WTC11 (cell line): ENCODE results near the gene ZC3H12D. TPM values are rescaled to one million over a fixed set of nuclear protein-coding genes. Genes with fewer than 3 reads are reported as not detected.

Source experiments
- ATAC-seq: fragments of 200-7000 bp; cut with Tn5 transposase; 2 replicates; pipeline ENCODE4 v1.10.0; 2021; ENCODE audit warnings: mild to moderate bottlenecking, moderate library complexity
- CTCF ChIA-PET: fragments of 300-600 bp; sonication (Branson Sonifier 250); formaldehyde crosslinking; loops from one replicate; lab custom pipeline; 2021; ENCODE audit warnings: antibody characterized with exemption; lab: Charles Lee
- POLR2A ChIA-PET: fragments of 350-600 bp; sonication (Branson Sonifier 250); formaldehyde crosslinking; loops from one replicate; lab custom pipeline; 2021; ENCODE audit warnings: antibody characterized with exemption; lab: Charles Lee
- DNase-seq: peaks from one replicate; pipeline ENCODE4 v3.0.0; 2021; ENCODE audit warnings: low spot score
- H3K27ac Mint-ChIP-seq: 2 replicates; pipeline ENCODE4 v1.8.0; 2021; ENCODE audit warnings: mixed read lengths
- H3K27me3 Mint-ChIP-seq: 2 replicates; pipeline ENCODE4 v1.8.0; 2021; ENCODE audit warnings: low read depth, mild to moderate bottlenecking, moderate library complexity, mixed read lengths
- H3K36me3 Mint-ChIP-seq: 2 replicates; pipeline ENCODE4 v1.8.0; 2021; ENCODE audit warnings: mixed read lengths
- H3K4me1 Mint-ChIP-seq: 2 replicates; pipeline ENCODE4 v1.8.0; 2022; ENCODE audit warnings: mixed read lengths
- H3K4me3 Mint-ChIP-seq: 2 replicates; pipeline ENCODE4 v1.8.0; 2021; ENCODE audit warnings: mild to moderate bottlenecking, moderate library complexity, mixed read lengths
- H3K9me3 Mint-ChIP-seq: 2 replicates; pipeline ENCODE4 v1.8.0; 2021; ENCODE audit warnings: mixed read lengths
- ATF1 ChIP-seq: sonication (generic); formaldehyde crosslinking; IDR thresholded peaks from 2 replicates; pipeline ENCODE4 v1.8.1; 2023; ENCODE audit warnings: mild to moderate bottlenecking, moderate library complexity, missing genetic modification reagents
- ATF2 ChIP-seq: sonication (generic); formaldehyde crosslinking; IDR thresholded peaks from 2 replicates; pipeline ENCODE4 v1.8.1; 2022; ENCODE audit warnings: low read depth, missing genetic modification reagents, borderline replicate concordance
- CBFB ChIP-seq: sonication (generic); formaldehyde crosslinking; IDR thresholded peaks from 2 replicates; pipeline ENCODE4 v1.8.1; 2022; ENCODE audit warnings: mild to moderate bottlenecking, low read depth, missing genetic modification reagents
- E2F1 ChIP-seq: sonication (generic); formaldehyde crosslinking; IDR thresholded peaks from 2 replicates; pipeline ENCODE4 v1.8.0; 2022; ENCODE audit warnings: mild to moderate bottlenecking, missing genetic modification reagents
- ELF4 ChIP-seq: sonication (generic); formaldehyde crosslinking; IDR thresholded peaks from 2 replicates; pipeline ENCODE4 v1.8.1; 2022; ENCODE audit warnings: low read depth, mild to moderate bottlenecking, moderate library complexity, missing genetic modification reagents
- EMX1 ChIP-seq: fragments of 250-450 bp; sonication (Bioruptor Pico); IDR thresholded peaks from 2 replicates; pipeline ENCODE4 v1.8.0; 2021; ENCODE audit warnings: mild to moderate bottlenecking
- GRHL2 ChIP-seq: fragments of 250-450 bp; sonication (Bioruptor Pico); IDR thresholded peaks from 2 replicates; pipeline ENCODE4 v1.8.0; 2022; ENCODE audit warnings: mild to moderate bottlenecking, moderate library complexity; ENCODE audit not compliant: insufficient replicate concordance, severe bottlenecking
- HMGA2 ChIP-seq: fragments of 250-450 bp; sonication (Bioruptor Pico); IDR thresholded peaks from 2 replicates; pipeline ENCODE4 v1.4.0; 2021; ENCODE audit warnings: mild to moderate bottlenecking, moderate library complexity
- JUN ChIP-seq: sonication (generic); formaldehyde crosslinking; IDR thresholded peaks from 2 replicates; pipeline ENCODE4 v1.8.0; 2023; ENCODE audit warnings: mild to moderate bottlenecking, missing genetic modification reagents
- MYBL2 ChIP-seq: sonication (generic); formaldehyde crosslinking; IDR thresholded peaks from 2 replicates; pipeline ENCODE4 v1.8.1; 2023; ENCODE audit warnings: mild to moderate bottlenecking, moderate library complexity, missing genetic modification reagents
- OVOL2 ChIP-seq: fragments of 250-450 bp; sonication (Bioruptor Pico); IDR thresholded peaks from 2 replicates; pipeline ENCODE4 v1.9.0; 2021; ENCODE audit warnings: mild to moderate bottlenecking, borderline replicate concordance
- PRRX2 ChIP-seq: fragments of 250-450 bp; sonication (Bioruptor Pico); IDR thresholded peaks from 2 replicates; pipeline ENCODE4 v1.8.0; 2021; ENCODE audit warnings: mild to moderate bottlenecking
- SOX15 ChIP-seq: fragments of 250-450 bp; sonication (Bioruptor Pico); IDR thresholded peaks from 2 replicates; pipeline ENCODE4 v1.9.0; 2021; ENCODE audit warnings: mild to moderate bottlenecking
- ZBTB21 ChIP-seq: sonication (generic); formaldehyde crosslinking; IDR thresholded peaks from 2 replicates; pipeline ENCODE4 v1.8.1; 2023; ENCODE audit warnings: mild to moderate bottlenecking, missing genetic modification reagents, borderline replicate concordance
- ZNF232 ChIP-seq: sonication (generic); formaldehyde crosslinking; IDR thresholded peaks from 2 replicates; pipeline ENCODE4 v1.8.0; 2022; ENCODE audit warnings: mild to moderate bottlenecking, missing genetic modification reagents
- ZNF416 ChIP-seq: fragments of 250-450 bp; sonication (Bioruptor Pico); IDR thresholded peaks from 2 replicates; pipeline ENCODE4 v1.9.0; 2021; ENCODE audit warnings: mild to moderate bottlenecking, inconsistent platforms
- ZSCAN18 ChIP-seq: fragments of 250-450 bp; sonication (Bioruptor Pico); IDR thresholded peaks from 2 replicates; pipeline ENCODE4 v2.1.2; 2022; ENCODE audit warnings: mild to moderate bottlenecking, moderate library complexity
- total RNA-seq: library from RNA; stranded (reverse); gene quantifications from 3 replicates; pipeline ENCODE4 v1.2.3, GENCODE V29; 2021
- TF ChIP-seq, protein P1 (sequence below): sonication (generic); formaldehyde crosslinking; IDR thresholded peaks from 2 replicates; pipeline ENCODE4 v1.8.1; 2023; ENCODE audit warnings: mild to moderate bottlenecking, missing genetic modification reagents
- TF ChIP-seq, protein P2 (sequence below): sonication (generic); formaldehyde crosslinking; IDR thresholded peaks from 2 replicates; pipeline ENCODE4 v1.8.1; 2022; ENCODE audit warnings: missing genetic modification reagents, borderline replicate concordance

The ZC3H12D gene
- total RNA-seq, 1 experiment from 2014 or later: 0.13 TPM

- no peaks in the 10 kb centered on the region for H3K36me3 Mint-ChIP-seq
- no peaks in the 10 kb centered on the region for H3K9me3 Mint-ChIP-seq
- H3K27me3 Mint-ChIP-seq: no peaks in the 10 kb centered on the region
- no peak overlapping the region for H3K27ac Mint-ChIP-seq
- ChIA-PET CTCF (interaction anchor here (1.6 kb wide), 1 partner anchor 9 kb away, joined by 9 read pairs; no protein-coding TSS in a partner anchor), POLR2A (interaction anchor here (0.7 kb wide), 1 partner anchor 732 kb away, joined by 3 read pairs; no protein-coding TSS in a partner anchor)
- ATAC-seq: no peak
- H3K4me1 Mint-ChIP-seq: peaks cover 13% of the 10 kb centered on the region
- no peak for TF ChIP-seq EMX1
- TF ChIP-seq JUN (CRISPR knock-in tag): no peak
- H3K4me3 Mint-ChIP-seq: no peak overlapping the region
- DNase-seq: no peak
Measured at GRCh38 chr6:149422581-149422980, 62.2 kb downstream of the ZC3H12D start.

DNA sequence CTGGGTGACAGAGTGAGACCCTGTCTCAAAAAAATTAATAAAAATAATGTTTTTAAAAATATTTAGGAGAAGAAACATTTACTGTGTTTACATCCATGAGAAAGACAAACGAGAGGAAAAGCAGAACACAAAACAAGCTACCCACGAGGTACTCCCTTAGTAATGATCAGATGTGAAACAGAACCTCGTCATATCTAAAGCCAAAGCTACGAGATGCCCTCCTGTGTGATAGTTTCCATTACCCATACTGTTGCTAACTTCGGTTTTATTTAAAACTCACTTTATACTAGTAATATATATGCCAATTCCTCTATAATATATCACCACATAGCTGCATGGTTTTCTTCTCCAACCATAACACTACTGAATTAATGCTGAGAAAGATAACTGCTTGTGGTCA lies 63.7 kb downstream of the ZC3H12D start:
- peaks cover 13% of the 10 kb centered on the region for H3K4me1 Mint-ChIP-seq
- H3K36me3 Mint-ChIP-seq: no peaks in the 10 kb centered on the region
- CTCF ChIA-PET: interaction anchor here (2.9 kb wide), 1 partner anchor 11 kb away, joined by 17 read pairs; no protein-coding TSS in a partner anchor
- ATAC-seq: no peak
- H3K27ac Mint-ChIP-seq: no peak overlapping the region
- H3K4me3 Mint-ChIP-seq: no peak overlapping the region
- DNase-seq: no peak
- TF ChIP-seq MYBL2 (no peak), E2F1 (CRISPR knock-in tag) (no peak), ATF1 (CRISPR knock-in tag) (no peak), GRHL2 (CRISPR knock-in tag) (no peak), SOX15 (CRISPR knock-in tag) (no peak), ZBTB21 (CRISPR knock-in tag) (no peak), ATF2 (no peak), CBFB (CRISPR knock-in tag) (no peak), ZSCAN18 (CRISPR knock-in tag) (no peak)
- H3K9me3 Mint-ChIP-seq: 0 out of 2 replicates have a peak, but pooled peaks cover 4% of the 10 kb centered on the region
- POLR2A ChIA-PET: no interaction called here
- no peaks in the 10 kb centered on the region for H3K27me3 Mint-ChIP-seq

GRCh38 chr6:149419696-149420404 lies 65.0 kb downstream of the ZC3H12D start:
- H3K36me3 Mint-ChIP-seq: no peaks in the 10 kb centered on the region
- H3K9me3 Mint-ChIP-seq: peaks cover 11% of the 10 kb centered on the region; the same call in 1 of the 2 replicates
- H3K4me3 Mint-ChIP-seq: no peak overlapping the region
- DNase-seq: no peak
- ChIA-PET CTCF (interaction anchor here (2.9 kb wide), 1 partner anchor 12 kb away, joined by 17 read pairs; no protein-coding TSS in a partner anchor), POLR2A (no interaction called here)
- ATAC-seq: no peak
- H3K4me1 Mint-ChIP-seq: peaks cover 13% of the 10 kb centered on the region
- H3K27me3 Mint-ChIP-seq: no peaks in the 10 kb centered on the region
- H3K27ac Mint-ChIP-seq: no peak overlapping the region
- TF ChIP-seq, protein P1, sequence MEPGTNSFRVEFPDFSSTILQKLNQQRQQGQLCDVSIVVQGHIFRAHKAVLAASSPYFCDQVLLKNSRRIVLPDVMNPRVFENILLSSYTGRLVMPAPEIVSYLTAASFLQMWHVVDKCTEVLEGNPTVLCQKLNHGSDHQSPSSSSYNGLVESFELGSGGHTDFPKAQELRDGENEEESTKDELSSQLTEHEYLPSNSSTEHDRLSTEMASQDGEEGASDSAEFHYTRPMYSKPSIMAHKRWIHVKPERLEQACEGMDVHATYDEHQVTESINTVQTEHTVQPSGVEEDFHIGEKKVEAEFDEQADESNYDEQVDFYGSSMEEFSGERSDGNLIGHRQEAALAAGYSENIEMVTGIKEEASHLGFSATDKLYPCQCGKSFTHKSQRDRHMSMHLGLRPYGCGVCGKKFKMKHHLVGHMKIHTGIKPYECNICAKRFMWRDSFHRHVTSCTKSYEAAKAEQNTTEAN (CRISPR knock-in tag): no peak
- no peak for TF ChIP-seq ZNF232 (CRISPR knock-in tag)
- TF ChIP-seq PRRX2 (CRISPR knock-in tag): no peak
- TF ChIP-seq HMGA2 (CRISPR knock-in tag): no peak
- TF ChIP-seq OVOL2: no peak
- TF ChIP-seq, protein P2, sequence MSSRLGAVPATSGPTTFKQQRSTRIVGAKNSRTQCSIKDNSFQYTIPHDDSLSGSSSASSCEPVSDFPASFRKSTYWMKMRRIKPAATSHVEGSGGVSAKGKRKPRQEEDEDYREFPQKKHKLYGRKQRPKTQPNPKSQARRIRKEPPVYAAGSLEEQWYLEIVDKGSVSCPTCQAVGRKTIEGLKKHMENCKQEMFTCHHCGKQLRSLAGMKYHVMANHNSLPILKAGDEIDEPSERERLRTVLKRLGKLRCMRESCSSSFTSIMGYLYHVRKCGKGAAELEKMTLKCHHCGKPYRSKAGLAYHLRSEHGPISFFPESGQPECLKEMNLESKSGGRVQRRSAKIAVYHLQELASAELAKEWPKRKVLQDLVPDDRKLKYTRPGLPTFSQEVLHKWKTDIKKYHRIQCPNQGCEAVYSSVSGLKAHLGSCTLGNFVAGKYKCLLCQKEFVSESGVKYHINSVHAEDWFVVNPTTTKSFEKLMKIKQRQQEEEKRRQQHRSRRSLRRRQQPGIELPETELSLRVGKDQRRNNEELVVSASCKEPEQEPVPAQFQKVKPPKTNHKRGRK: no peak
- no peak for TF ChIP-seq ELF4
- no peak for TF ChIP-seq ZNF416 (CRISPR knock-in tag)
- TF ChIP-seq ATF2: no peak
- no peak for TF ChIP-seq CBFB (CRISPR knock-in tag)
